NCI-H1436 treated with DMSO at 0.1 percent for 48 hours (cell line): ENCODE data around the gene ZNF552.

Source experiments
- DNase-seq: peaks from one replicate; lab custom pipeline; 2025; lab: John Stamatoyannopoulos, UW

ZNF552 gene

GRCh38 chr19:57776764-57777296 is 37.9 kb downstream of the ZNF552 start:
- DNase-seq: no peak

- DNase-seq: no peak
Measured at GRCh38 chr19:57773488-57773887, 41.2 kb downstream of the ZNF552 start.

GRCh38 chr19:57771417-57771816 is 43.3 kb downstream of the ZNF552 start:
- DNase-seq: no peak

GRCh38 chr19:57769345-57770131 is 45.2 kb downstream of the ZNF552 start, which contains the start of gene ZNF586:
Gene ZNF586 (plus strand): TSS chr19:57769676. CDS start chr19:57769843, 167 bp downstream.
- DNase-seq: no peak

- no peak for DNase-seq
Measured at GRCh38 chr19:57759096-57759495, 55.6 kb downstream of the ZNF552 start.

- DNase-seq: no peak
Measured at GRCh38 chr19:57757941-57758340, 56.8 kb downstream of the ZNF552 start.
